ENCODE data around the gene CACNA1I.
A peak's percentile ranks its signal among the peaks of the same experiment; 100 is the strongest.

The CACNA1I gene

DNA sequence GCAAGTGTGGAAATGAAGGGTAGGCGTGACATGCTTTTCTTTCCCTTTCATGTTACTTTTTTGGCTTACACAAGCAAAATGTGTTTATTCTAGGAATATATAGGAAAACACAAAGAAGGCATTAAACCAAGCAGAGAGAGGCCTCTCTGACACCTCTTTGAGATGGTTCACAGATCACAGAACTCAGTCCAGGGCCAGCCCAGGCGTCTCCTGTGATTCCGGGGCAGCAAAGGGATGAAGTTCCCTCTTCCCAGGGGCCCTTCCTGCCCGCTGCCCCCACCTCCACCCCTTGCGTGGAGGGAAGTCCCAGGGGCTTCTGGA lies 78.0 kb downstream of the CACNA1I start:
- no peak for DNase-seq (ENCODE audit: low read depth in 2 of 2)

DNA sequence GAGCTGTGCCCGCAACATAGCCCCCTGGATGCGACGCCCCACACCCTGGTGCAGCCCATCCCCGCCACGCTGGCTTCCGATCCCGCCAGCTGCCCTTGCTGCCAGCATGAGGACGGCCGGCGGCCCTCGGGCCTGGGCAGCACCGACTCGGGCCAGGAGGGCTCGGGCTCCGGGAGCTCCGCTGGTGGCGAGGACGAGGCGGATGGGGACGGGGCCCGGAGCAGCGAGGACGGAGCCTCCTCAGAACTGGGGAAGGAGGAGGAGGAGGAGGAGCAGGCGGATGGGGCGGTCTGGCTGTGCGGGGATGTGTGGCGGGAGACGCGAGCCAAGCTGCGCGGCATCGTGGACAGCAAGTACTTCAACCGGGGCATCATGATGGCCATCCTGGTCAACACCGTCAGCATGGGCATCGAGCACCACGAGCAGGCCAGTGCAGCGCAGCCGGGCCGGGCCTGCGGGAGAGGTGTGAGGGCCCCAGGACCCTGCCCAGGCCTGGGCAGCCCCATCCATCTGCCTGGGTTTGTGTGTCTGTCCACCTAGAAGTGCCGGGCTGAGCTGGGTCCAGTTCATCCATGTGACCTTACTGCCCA lies 79.0 kb downstream of the CACNA1I start:
- no peak for DNase-seq (ENCODE audit: low read depth in 2 of 2)

DNA sequence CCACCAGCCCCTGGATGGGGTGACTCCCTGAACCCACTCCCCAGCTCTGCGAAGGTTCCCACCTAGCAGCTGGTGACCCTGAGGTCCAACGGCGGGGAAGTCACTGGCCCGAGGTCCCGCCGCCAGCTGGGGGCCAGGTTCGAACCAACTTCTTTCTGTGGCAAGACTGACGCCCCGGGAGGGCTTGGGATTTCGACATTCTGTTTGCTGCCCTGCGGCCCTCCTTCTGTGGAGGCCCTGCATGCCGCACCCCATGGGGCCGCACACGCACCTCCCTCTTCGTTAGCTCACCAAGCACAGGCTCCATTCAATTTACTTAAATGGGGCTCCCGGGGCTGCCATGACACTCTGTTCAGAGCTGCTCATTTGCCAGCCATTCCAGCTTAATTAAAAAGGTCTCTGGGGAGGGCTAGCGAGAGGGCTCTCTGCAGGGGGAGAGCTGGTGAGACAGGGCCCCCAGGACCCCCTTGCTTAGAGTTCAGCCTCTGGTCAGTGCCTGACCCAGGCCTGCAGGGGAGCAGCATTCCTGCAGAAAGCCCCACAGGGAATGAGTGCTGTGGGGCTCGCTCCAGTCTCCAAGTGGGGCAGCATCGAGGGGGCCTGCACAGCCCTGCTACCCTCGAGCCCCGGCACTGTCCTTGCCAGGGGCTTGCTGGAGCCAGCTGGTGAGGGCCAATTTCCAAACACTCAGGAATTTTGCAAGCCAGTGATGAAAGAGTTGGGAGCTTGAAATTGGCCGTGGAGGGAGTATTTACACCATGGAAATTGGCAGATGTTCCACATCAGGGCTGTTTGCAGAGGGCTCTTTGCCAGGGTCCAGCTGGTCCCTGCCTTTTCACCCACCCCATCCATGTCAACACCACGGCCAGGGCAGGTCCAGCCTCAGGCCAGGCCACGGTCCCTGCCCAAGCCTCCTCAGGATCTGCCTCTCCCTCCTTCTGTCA lies 80.8 kb downstream of the CACNA1I start:
- no peak for DNase-seq (ENCODE audit: low read depth in 2 of 2)

DNA sequence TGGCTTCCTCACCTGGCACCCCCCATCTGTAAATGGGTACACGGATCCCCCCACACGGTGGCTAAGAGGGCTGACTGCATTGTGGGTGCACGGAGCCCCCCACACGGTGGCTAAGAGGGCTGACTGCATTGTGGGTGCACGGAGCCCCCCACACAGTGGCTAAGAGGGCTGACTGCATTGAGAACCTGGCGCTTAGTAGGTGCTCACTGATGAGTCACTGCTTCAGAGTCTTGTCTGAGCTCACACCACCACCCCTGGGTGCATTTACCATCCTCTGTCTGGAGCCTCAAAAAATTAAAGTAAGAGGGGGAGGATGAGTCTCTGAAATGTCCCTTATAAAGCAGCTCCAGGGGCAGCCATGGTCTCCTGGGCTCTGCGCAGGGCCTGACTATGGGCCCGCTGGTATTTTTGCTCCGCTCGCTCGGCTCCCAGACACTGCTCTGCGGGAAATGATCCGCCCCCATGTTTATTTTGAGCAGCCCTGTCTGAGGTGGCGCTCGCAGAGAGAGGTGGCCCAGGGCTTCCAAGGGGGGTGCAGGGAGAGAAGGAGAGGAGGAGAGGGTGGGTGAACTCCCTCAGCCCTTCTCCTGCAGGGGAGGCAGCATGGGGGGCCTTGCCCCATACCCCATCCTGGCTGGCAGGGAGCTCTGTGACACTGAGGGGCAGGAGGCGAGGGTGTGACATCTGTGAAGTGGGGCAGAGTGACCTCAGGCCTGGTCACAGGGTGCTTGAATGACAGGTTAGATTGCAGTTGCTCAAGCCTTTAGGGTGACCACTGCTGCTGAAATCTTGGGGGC lies 82.6 kb downstream of the CACNA1I start:
- no peak for DNase-seq (ENCODE audit: low read depth in 2 of 2)

DNA sequence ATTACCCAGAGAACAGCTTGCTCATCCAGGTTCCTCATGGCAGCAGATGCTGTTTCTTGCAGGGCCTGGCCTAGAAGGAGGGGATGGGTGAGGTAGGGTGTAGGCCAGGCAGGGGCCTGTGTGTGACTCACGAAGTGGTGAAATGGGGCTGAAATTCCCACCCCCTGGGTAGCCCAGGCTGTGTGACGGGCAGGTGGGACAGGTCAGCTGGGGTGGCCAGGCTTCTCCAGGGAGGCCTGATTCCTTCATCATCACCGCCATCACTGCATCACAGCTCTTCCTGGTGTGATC lies 83.2 kb downstream of the CACNA1I start:
- no peak for DNase-seq (ENCODE audit: low read depth in 2 of 2)

DNA sequence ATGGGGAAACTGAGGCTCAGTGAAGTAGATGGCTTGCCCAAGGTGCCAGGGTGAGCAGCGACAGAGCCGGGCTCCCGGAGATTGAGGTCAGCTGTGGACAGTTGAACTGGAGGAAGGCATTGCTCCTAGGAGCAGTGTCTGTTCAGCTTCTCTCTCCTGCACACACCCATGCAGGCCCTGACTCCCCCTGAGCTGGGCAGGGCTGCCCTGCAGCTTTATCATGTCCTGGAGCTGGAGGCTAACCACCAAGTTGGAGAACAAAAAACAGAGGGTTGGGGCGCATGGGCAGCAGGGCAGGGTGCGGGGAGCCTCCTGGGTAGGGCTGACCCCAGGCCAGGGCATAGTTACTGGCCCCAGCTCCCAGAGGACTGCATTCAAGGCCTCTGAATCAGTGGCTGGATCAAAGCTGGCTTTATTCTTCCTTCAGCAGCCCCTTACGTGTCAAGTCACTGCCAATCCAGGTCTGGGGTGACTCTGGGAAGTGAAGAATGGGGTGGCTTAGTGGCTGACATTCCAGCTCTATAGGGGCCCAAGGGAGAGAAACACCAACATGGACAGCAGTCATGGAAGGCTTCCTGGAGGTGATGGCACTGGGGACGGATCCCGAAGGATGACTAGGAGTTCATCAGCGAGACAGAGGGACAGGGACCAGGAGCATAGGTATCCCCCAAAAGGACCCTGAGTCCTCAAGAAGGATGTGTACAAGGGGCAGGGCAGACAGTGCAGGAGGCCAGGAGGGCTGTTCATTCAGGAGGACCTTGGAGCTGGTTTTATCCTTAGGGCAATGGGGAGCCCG lies 83.8 kb downstream of the CACNA1I start:
- no peak for DNase-seq (ENCODE audit: low read depth in 2 of 2)

DNA sequence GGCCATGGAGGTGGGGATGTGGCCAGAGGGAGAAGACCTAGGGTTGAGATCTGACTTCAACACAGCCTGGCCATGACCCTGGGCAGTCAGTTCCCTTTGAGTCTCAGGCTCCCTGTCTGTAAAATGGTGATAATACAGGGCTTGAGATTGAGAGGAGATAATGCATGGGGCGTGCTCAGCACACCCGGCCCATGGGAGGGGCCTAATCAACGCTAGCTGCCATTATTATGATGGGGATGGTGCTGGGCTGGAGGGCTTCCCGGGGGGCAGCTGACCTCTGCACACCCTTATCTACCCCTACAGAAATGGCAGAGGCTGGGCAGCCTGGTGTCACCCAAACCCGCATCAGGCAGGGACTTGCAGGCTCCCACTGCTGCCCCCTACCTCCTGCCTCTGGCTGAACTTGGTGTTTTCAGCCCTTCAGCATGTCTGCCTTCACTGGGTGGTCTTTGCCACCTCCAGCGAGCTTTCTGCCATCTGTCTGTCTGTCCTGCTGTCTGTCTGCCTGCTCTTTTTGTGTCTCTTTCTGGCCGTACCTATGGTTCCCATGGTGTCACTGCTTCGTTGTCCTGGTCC lies 84.5 kb downstream of the CACNA1I start:
- DNase-seq (ENCODE audit: low read depth in 2 of 2), result no peak

DNA sequence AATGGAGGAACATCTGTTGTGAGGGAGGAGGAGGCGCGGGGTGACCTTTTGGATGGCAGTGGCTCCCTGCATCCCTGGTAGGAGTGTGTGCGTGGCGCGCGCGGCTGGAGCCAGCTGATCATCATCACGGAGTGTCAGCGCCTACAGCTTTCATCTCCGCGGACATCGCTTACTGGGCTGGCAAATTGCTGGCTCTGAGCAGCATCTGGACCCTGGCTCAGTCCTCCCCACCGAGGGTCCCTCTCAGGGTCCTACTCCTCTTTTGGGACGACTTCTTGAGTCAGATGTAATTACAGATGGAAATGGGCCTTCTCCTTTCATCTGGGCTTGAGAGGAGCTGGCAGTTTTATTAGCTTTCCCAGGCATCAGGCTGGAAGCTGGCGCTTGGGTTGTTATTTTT lies 85.3 kb downstream of the CACNA1I start:
- DNase-seq (ENCODE audit: low read depth in 2 of 2), result no peak

DNA sequence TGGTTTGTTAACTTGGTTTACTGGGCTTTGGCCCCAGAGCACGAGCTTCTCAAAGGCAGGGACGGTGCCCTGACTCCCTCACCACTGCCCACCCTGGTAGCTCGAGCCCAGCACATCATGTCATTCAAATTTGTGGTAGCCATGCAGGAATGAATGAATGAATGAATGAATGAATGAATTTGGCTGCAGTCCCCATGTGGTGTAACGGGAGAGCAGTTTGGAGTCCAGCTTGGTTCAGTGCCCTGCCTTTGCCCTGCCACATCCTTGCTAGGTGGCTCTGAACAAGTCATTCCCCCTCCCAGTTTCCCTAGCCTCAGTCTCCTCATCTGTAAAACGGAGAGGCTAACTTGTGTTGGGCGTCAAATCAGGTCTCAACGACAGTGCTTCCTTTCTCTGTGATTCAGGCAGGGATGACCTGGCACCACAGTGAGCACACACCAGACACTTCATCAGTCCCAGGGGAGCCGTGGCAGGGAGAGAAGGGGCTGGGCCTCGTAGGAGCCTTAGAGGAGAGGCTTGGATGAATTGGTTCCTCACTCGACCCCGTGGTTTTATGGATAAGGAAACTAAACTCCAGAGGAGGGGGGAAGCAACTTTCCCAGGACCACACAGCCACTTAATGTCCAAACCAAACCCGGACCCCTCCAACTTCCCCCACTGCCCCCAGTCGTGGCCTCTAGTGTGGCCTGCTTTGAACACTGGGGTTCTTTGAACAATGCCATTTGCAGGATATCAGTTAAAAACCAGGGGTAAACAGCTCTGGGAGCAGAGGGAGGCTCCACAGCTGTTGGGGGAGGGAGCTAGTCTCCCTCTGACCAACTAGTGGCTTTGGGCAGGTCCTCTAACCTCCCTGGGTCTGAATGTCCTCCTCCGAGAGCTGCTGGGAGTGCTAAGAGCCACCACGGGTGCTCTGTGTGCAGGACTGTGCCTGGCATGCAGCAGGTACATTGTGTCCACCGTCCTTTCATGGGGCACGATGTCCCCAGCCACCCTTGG lies 86.2 kb downstream of the CACNA1I start:
- DNase-seq (ENCODE audit: low read depth in 2 of 2), result no peak

DNA sequence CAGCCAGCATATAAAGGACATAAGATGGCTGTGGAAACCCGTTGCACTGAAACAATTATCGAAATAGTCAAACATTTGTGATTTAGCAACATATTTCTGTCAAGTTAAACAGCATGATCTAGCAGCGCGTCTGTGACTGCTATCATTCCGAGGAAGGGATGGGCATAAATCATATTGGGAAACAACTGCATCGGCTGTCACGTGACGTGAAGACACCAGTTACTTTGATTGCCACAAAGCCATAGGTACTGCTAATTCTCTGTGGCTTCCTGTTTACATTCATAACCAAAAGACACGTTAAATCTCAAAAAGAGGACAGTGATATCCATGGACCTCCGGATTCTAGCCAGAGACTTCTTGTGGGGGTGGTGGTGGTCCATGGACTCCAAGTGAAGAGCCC lies 87.8 kb downstream of the CACNA1I start:
- DNase-seq (ENCODE audit: low read depth in 2 of 2), result no peak

DNA sequence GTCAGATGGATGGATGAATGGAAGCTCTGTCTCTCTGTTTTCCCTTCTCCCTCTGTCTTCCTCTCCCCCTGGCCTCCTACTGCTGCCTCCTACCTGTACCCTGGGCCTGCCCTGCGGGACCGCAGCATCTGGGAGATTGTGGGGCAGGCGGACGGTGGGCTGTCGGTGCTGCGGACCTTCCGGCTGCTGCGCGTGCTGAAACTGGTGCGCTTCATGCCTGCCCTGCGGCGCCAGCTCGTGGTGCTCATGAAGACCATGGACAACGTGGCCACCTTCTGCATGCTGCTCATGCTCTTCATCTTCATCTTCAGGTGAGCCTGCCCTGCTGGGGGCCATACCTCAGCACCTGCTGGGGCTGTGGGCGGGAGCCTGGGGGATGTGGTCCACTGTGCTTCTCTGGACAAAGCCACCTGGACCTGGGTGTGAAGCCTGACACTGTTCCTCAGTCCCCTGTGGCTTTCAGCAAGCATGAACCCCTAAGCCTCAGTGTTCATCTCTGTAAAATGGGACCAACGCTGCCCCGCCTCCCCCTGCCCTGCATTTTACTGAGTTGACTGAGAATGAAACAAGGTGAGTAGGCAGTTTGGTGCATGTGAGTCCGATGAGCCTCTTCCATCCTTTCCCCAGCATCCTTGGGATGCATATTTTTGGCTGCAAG lies 88.4 kb downstream of the CACNA1I start:
- DNase-seq (ENCODE audit: low read depth in 2 of 2), result no peak

DNA sequence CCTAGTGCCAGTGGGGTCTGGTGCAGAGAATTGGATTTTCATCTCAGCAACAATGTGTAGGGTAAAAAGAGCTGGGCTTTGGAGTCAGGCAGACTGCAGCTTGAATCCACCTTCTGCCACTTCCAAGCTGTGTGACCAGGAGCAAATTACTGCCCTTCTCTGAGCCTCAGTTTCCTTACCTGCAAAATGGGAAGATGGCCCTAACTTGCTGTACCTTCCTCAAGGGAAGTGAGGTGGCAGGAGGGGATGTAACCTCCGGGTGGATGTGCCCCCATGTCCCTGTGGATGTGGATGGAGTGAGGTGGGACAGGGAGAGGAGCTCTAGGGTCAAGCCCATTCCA lies 90.9 kb downstream of the CACNA1I start:
- DNase-seq (ENCODE audit: low read depth in 2 of 2), result no peak

DNA sequence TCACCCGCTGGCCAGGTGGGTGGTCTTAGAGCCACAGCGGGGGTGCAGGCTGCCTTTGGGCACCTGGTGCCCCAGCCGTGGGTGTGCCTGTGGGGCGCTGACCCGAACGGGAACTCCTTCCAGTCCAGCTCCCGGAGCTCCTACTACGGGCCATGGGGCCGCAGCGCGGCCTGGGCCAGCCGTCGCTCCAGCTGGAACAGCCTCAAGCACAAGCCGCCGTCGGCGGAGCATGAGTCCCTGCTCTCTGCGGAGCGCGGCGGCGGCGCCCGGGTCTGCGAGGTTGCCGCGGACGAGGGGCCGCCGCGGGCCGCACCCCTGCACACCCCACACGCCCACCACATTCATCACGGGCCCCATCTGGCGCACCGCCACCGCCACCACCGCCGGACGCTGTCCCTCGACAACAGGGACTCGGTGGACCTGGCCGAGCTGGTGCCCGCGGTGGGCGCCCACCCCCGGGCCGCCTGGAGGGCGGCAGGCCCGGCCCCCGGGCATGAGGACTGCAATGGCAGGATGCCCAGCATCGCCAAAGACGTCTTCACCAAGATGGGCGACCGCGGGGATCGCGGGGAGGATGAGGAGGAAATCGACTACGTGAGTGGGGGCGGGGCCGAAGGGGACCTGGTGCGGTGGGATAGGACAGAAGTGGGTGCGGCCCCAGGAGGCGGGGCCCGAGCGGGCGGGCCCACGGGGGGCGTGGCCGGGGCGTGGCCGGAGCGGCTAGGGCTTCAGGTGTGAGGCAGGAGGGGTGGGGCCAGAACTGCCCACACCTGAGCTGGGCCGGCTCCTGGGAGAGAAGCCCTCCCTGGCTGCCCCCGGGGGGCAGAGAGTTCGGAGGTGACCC lies 91.5 kb downstream of the CACNA1I start:
- DNase-seq (ENCODE audit: low read depth in 2 of 2), result peak; percentile 50 to 57

DNA sequence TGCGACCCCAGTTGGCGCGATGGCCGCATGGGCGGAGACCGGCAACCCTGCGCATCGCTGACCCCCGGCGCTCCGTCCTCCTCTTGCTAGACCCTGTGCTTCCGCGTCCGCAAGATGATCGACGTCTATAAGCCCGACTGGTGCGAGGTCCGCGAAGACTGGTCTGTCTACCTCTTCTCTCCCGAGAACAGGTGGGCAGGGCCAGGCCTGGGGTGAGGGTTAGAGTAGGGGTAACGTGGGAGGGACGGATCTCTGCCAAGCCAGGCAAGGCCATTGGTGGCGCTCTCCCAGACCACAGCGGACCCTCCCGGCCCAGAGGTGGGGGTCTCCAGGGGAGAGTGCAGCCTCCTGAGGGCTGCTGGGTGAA lies 92.1 kb downstream of the CACNA1I start:
- DNase-seq (ENCODE audit: low read depth in 2 of 2), result no peak

DNA sequence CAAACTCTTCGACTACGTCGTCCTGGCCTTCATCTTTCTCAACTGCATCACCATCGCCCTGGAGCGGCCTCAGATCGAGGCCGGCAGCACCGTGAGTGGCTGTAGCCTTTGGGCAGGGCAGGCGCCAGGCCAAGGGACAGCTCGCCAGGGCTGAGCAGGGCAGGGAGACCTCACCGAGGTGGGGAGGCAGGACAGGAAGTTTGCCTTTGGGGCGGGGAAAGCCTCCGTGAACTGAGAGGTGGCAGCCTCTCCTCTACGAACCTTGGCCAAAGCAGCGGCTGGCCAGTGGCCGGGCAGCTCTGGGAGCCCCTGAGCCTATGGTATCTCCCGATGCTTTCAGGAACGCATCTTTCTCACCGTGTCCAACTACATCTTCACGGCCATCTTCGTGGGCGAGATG lies 93.2 kb downstream of the CACNA1I start:
- DNase-seq (ENCODE audit: low read depth in 2 of 2), result no peak

DNA sequence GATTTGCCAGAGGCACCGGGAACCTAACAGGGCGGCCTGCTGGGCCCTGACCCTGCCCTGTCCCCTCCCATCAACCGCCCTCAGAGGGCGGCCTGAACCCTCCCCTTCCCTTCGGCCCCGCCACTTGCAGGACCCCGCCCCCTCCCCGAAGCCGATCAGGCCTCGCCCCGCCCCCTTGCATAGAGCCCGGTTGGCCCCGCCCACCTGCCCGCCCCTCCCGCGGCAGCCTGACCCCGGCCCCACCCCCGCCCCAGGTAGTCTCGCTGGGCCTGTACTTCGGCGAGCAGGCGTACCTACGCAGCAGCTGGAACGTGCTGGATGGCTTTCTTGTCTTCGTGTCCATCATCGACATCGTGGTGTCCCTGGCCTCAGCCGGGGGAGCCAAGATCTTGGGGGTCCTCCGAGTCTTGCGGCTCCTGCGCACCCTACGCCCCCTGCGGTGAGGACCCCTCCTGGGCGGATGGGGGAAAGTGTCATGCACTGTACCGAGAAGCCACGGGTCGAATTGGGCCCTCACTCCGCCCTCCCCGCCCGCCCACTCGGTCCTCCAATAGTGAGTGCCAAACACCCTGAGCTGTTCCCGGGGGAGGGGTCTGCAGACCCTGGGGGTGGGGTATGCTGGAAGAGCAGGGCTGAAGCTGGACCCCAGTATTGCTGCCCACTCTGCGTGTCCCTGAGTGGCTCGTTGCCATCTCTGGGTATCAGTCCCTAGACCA lies 94.1 kb downstream of the CACNA1I start:
- peak in 1 of 2 donors; percentile 12 for DNase-seq (ENCODE audit: low read depth in 2 of 2)

DNA sequence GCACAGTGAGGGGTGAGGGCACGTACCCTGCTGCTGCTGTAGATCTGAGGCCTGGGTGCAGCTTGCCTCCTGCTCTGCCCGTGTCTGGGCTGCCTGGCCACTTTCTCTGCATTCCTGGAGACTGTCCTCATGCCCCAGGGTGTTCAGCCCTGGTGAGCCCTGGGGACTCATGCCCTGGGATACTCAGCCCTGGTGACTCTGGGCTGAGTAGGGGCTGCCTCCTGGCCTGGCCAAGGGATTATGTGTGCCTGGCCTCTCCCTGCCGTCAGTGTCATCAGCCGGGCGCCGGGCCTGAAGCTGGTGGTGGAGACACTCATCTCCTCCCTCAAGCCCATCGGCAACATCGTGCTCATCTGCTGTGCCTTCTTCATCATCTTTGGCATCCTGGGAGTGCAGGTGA lies 94.7 kb downstream of the CACNA1I start:
- no peak for DNase-seq (ENCODE audit: low read depth in 2 of 2)

DNA sequence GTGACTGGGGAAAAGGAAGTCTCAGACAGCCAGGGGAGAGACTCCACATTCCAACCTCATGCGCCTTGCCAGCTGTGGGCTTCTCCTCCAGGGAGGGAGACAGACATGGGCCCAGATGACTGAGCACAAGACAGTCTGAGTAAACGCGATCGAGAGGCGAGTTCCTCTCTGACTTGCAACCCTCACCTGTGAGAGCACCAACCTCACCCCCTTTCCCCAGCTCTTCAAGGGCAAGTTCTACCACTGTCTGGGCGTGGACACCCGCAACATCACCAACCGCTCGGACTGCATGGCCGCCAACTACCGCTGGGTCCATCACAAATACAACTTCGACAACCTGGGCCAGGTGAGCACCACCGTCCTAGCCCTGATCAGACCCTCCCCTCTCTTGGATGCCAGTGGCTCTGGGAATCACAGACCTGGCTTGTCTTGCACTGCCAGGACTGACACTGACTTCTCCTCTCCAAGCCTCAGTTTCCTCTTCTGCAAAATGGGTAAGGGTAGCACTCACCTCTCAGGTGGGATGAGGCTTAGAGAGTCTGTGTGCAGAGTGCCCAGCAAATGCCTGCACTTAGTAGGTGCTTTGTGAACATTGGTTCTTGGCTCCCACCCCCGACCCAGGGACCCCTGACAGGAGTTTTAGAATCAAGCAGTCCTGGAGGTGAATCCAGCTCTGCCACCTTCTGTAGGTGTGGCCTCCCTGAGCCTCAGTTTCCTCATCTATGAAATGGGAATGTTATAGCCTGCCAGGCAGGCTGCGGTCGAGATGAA lies 95.3 kb downstream of the CACNA1I start:
- no peak for DNase-seq (ENCODE audit: low read depth in 2 of 2)

Measured in stimulated activated CD8-positive, alpha-beta memory T cell treated with anti-CD3 and anti-CD28 coated beads, Interleukin-7, amount 100 ng/mL, for 4 hours (primary cell).